Measurements from ENCODE around the gene LIAS.
"Not testable (repeated sequence)": the region's sequence is repeated elsewhere in the genome, so short reads cannot be mapped to it uniquely, and the experiment has no call there.

The LIAS gene

GRCh38 chr4:39452860-39453587 lies 5.8 kb upstream of the LIAS start:
- no peak for DNase-seq (ENCODE audit: low read depth in 2 of 3, low spot score in 2 of 3)

- no peak for DNase-seq (ENCODE audit: low read depth in 2 of 3, low spot score in 2 of 3)
Measured at GRCh38 chr4:39453738-39454137, 5.1 kb upstream of the LIAS start.

GRCh38 chr4:39455486-39455885 lies 3.4 kb upstream of the LIAS start:
- DNase-seq (ENCODE audit: low read depth in 2 of 3, low spot score in 2 of 3): no peak

GRCh38 chr4:39456946-39457763 lies 1.7 kb upstream of the LIAS start:
- DNase-seq (ENCODE audit: low read depth in 2 of 3, low spot score in 2 of 3): no peak

- DNase-seq (ENCODE audit: low read depth in 2 of 3, low spot score in 2 of 3): not testable (repeated sequence)
Measured at GRCh38 chr4:39458161-39458504, 723 bp upstream of the LIAS start.

- DNase-seq (ENCODE audit: low read depth in 2 of 3, low spot score in 2 of 3): no peak
Measured at GRCh38 chr4:39464886-39465501, 6.1 kb downstream of the LIAS start.

GRCh38 chr4:39466747-39467146 lies 7.9 kb downstream of the LIAS start:
- DNase-seq (ENCODE audit: low read depth in 2 of 3, low spot score in 2 of 3): no peak

- DNase-seq (ENCODE audit: low read depth in 2 of 3, low spot score in 2 of 3): no peak
Measured at GRCh38 chr4:39467464-39467863, 8.6 kb downstream of the LIAS start.

- no peak for DNase-seq (ENCODE audit: low read depth in 2 of 3, low spot score in 2 of 3)
Measured at GRCh38 chr4:39469429-39470077, 10.7 kb downstream of the LIAS start.

- DNase-seq (ENCODE audit: low read depth in 2 of 3, low spot score in 2 of 3): no peak
Measured at GRCh38 chr4:39470402-39470801, 11.5 kb downstream of the LIAS start.

- no peak for DNase-seq (ENCODE audit: low read depth in 2 of 3, low spot score in 2 of 3)
Measured at GRCh38 chr4:39472396-39472795, 13.5 kb downstream of the LIAS start.

GRCh38 chr4:39476187-39476895 lies 17.5 kb downstream of the LIAS start:
- DNase-seq (ENCODE audit: low read depth in 2 of 3, low spot score in 2 of 3): no peak

- DNase-seq (ENCODE audit: low read depth in 2 of 3, low spot score in 2 of 3): no peak
Measured at GRCh38 chr4:39480251-39480650, 21.4 kb downstream of the LIAS start.

GRCh38 chr4:39480902-39481695 lies 22.2 kb downstream of the LIAS start:
- DNase-seq (ENCODE audit: low read depth in 2 of 3, low spot score in 2 of 3): no peak

- DNase-seq (ENCODE audit: low read depth in 2 of 3, low spot score in 2 of 3): no peak
Measured at GRCh38 chr4:39484582-39485272, 25.9 kb downstream of the LIAS start.

- DNase-seq (ENCODE audit: low read depth in 2 of 3, low spot score in 2 of 3): no peak
Measured at GRCh38 chr4:39486221-39486804, 27.5 kb downstream of the LIAS start.

- no peak for DNase-seq (ENCODE audit: low read depth in 2 of 3, low spot score in 2 of 3)
Measured at GRCh38 chr4:39490322-39490721, 31.5 kb downstream of the LIAS start.

GRCh38 chr4:39494354-39494753 lies 35.5 kb downstream of the LIAS start:
- no peak for DNase-seq (ENCODE audit: low read depth in 2 of 3, low spot score in 2 of 3)

Data from activated CD8-positive, alpha-beta memory T cell treated with anti-CD3 and anti-CD28 coated beads for 48 hours (primary cell).